Renal pelvis (tissue), 12 donors: Measurements from ENCODE around the gene MBP. TPM values are rescaled to one million over a fixed set of nuclear protein-coding genes. Genes with fewer than 3 reads are reported as not detected.

ENCODE experiments used
- DNase-seq: peaks from one replicate; pipeline ENCODE4 v3.0.0-alpha.2; 2013
- long read RNA-seq, 16 experiments: transcript quantifications; one replicate each; lab custom pipeline, GENCODE V29; 2026
- polyA plus RNA-seq, 3 donors: library from polyadenylated mRNA; unstranded; fragments of 120-200 nt; gene quantifications; one replicate each; pipeline ENCODE4 v1.2.1, GENCODE V29; 2013; ENCODE audit not compliant: insufficient read length in 3 of 3

Gene MBP
- polyA plus RNA-seq = 10 to 100 TPM; 18.5 to 20.4 (median 19.7) TPM
- long read RNA-seq, donor 1, full-length matches to known transcripts = 10 of 10 reads
- long read RNA-seq, donor 1, partial matches to known transcripts = 0 of 10 reads
- long read RNA-seq, donor 1, other reads (novel, unspliced or antisense) = 0 of 10 reads
- long read RNA-seq, donor 2, full-length matches to known transcripts = 6 of 6 reads
- long read RNA-seq, donor 2, partial matches to known transcripts = 0 of 6 reads
- long read RNA-seq, donor 2, other reads (novel, unspliced or antisense) = 0 of 6 reads
- long read RNA-seq, donor 3, full-length matches to known transcripts = 6 of 6 reads
- long read RNA-seq, donor 3, partial matches to known transcripts = 0 of 6 reads
- long read RNA-seq, donor 3, other reads (novel, unspliced or antisense) = 0 of 6 reads
- long read RNA-seq, donor 4, full-length matches to known transcripts = 11 of 11 reads
- long read RNA-seq, donor 4, partial matches to known transcripts = 0 of 11 reads
- long read RNA-seq, donor 4, other reads (novel, unspliced or antisense) = 0 of 11 reads
- long read RNA-seq, donor 5, full-length matches to known transcripts = 2 of 2 reads
- long read RNA-seq, donor 5, partial matches to known transcripts = 0 of 2 reads
- long read RNA-seq, donor 5, other reads (novel, unspliced or antisense) = 0 of 2 reads
- long read RNA-seq, donor 6, full-length matches to known transcripts = 7 of 7 reads
- long read RNA-seq, donor 6, partial matches to known transcripts = 0 of 7 reads
- long read RNA-seq, donor 6, other reads (novel, unspliced or antisense) = 0 of 7 reads
- long read RNA-seq, donor 7, full-length matches to known transcripts = 12 of 12 reads
- long read RNA-seq, donor 7, partial matches to known transcripts = 0 of 12 reads
- long read RNA-seq, donor 7, other reads (novel, unspliced or antisense) = 0 of 12 reads
- long read RNA-seq, donor 8, full-length matches to known transcripts = 3 of 3 reads
- long read RNA-seq, donor 8, partial matches to known transcripts = 0 of 3 reads
- long read RNA-seq, donor 8, other reads (novel, unspliced or antisense) = 0 of 3 reads
- long read RNA-seq, donor 9, full-length matches to known transcripts = 10 of 10 reads
- long read RNA-seq, donor 9, partial matches to known transcripts = 0 of 10 reads
- long read RNA-seq, donor 9, other reads (novel, unspliced or antisense) = 0 of 10 reads
- long read RNA-seq, donor 10, full-length matches to known transcripts = 8 of 8 reads
- long read RNA-seq, donor 10, partial matches to known transcripts = 0 of 8 reads
- long read RNA-seq, donor 10, other reads (novel, unspliced or antisense) = 0 of 8 reads
- long read RNA-seq, donor 11, full-length matches to known transcripts = 4 of 4 reads
- long read RNA-seq, donor 11, partial matches to known transcripts = 0 of 4 reads
- long read RNA-seq, donor 11, other reads (novel, unspliced or antisense) = 0 of 4 reads
- long read RNA-seq, donor 12, full-length matches to known transcripts = 5 of 5 reads
- long read RNA-seq, donor 12, partial matches to known transcripts = 0 of 5 reads
- long read RNA-seq, donor 12, other reads (novel, unspliced or antisense) = 0 of 5 reads
- long read RNA-seq, donor 13, full-length matches to known transcripts = 8 of 8 reads
- long read RNA-seq, donor 13, partial matches to known transcripts = 0 of 8 reads
- long read RNA-seq, donor 13, other reads (novel, unspliced or antisense) = 0 of 8 reads
- long read RNA-seq, donor 14 = 0 reads
- long read RNA-seq, donor 15 = 0 reads
- long read RNA-seq, donor 16, full-length matches to known transcripts = 6 of 6 reads
- long read RNA-seq, donor 16, partial matches to known transcripts = 0 of 6 reads
- long read RNA-seq, donor 16, other reads (novel, unspliced or antisense) = 0 of 6 reads

DNA sequence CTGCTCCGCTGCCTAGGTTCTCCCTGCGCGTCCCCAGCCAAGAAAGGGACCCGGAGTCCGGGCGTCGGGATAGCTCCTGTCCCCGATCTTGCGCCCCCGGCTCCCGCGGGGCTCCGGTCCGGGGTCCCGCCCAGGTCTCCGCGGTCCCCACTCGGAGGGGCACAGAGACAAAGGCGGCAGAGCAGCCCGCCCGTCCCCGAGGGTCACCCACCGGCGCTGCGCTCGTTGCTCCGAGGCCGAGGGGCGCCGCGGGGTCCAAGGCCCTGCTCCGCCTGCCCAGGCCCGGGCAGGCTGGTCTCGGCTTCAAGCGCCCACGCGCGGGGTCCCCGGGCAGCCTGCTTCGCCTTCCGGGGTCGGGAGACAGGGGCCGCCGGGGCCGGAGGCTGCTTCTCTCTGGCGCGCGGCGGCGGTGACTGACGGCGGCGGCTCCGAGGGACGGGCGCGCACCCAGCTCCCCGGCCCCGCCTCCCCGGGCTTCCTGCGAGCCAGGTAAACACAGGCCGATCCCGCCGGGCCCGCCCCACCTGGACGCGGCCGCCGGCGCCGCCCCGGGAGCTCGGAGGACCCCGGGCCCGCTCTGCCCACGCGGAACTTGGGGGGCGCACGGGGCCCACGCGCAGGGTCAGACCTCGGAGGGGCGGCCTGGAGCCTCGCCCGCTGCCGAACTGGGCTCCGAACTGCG is at the start of gene MBP:
Gene MBP (minus strand): TSS at position 415 of the 682 bp plus-strand sequence. CDS start 27,522 bp downstream, outside the sequence.
- DNase-seq = no peak

DNA sequence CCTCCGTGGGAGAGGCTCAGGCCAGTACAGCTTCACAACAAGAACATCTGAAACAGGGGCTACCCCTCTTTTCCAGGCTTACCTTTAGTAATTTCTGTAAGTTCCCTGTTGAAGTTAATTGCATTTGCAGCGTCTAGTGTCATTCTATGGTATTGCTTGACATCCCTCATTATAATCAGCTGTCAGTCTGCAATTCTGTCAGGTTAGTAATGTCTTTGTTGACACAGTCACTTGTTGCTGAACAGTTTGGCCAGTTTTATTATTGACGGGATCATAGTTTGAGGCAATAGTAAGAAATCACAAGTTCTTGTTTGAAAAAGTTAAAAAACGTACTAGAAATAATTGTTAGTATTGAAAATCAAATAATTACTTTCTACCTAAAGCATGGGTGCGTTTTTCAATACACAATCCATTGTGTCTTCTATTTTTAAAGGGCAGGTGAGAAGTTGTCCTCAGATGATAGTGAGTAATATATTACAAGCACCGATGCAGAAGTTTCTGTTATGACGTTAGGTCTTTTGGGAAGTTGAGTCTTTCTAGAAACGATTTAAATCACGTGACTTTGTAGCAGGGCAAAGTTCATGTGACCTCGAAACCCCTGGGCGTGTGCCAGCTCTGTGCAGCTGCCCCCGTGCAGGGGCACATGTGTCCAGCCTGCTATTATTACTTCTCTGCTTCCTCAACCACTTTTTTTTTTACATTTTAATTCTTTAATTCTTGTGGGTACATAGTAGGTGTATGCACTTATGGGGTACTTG is 49.5 kb upstream of the MBP start:
- DNase-seq = no peak

DNA sequence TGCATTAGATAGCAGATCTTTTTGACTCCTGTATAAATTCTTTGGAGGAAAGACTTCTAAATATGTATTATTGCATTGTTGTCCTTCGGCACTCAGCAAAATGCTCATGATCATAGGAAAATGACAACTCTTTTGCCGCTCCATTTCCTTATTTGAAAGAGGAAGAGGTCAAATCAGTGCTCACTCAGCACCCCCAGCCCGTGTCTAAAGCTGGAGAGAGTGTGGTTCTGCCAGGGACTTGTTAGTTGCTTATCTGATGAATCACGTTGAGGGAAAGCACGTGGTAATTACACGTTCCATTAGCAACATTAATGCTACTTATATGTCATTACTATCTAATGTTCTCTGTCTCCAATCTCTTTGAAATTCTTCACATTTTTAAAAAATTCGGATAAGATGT is 46.0 kb upstream of the MBP start:
- DNase-seq = no peak

DNA sequence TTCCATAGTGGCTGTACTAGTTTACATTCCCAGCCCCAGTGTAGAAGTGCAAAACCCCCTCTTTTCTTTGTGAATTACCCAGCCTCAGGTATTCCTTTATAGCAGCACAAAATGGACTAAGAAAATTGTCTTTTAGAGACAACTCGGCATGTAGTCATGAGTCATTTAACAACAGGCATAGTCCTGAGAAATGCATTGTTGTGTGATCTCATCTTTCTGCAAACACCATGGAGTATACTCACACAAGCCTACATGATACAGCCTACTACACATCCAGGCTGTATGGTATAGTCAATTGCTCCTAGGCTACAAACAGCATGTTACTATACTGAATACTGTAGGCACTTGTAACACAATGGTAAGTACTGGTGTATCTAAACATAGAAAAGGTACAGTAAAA is 44.4 kb upstream of the MBP start:
- no peak for DNase-seq

DNA sequence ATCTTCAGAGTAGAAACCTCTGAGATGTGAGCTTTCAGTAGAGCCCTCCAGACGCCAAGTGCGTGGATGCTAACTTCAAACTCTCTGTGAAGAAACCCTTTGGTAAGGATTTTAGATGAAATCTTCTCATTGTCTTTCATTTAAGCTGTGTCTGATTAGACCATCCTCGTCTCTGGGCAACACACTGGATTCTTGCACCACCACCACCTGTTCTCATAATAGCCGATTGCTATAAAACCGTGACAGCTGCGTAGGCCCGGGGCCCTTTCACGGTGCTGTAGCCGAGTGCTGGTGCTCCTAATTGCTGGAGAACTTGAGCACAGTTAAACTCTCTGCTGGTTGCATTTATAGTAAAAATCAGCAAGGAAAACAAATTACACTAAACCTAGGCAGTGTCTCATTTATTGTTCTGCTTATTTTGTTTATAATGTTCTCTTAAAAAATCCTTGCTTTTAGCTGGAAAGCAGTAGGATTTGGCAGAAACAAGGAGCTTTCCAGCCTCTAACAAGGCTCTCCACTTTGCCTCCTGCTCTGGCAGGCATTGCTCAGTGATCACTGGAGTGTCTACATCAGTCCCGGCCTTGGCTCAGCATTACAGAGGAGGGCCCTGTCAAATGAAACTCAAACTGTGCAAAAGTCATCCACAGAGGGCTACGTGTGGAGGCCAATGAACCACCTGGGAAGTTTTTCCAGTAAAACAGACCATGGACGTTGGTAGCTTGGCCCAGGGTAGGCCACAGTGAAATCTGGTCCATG is 40.9 kb upstream of the MBP start:
- DNase-seq = no peak

DNA sequence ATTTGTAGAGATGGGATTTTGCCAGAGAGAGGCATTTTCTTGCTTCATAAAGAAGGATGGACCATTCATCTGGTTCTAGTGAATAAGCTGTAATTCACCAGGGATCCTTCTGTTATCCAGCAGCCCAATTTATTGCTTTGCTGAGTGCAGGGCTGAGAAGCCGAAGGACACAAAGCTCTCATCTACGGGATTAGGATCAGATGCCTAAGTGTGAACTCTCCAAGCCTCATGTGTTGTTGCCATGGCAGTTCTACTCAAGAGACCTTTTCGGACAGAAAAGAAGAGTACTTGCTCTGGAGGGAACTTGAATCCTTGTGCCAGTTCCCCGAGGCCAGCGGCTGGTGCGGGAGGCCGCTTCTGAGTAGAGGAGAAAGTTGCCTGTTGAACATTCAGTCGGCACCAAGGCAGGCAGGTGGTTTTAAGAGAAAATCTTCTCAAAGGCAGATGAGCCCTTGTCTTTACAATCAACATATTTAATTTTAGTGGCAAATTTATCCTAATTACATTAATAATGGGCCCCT is 38.4 kb upstream of the MBP start:
- no peak for DNase-seq

DNA sequence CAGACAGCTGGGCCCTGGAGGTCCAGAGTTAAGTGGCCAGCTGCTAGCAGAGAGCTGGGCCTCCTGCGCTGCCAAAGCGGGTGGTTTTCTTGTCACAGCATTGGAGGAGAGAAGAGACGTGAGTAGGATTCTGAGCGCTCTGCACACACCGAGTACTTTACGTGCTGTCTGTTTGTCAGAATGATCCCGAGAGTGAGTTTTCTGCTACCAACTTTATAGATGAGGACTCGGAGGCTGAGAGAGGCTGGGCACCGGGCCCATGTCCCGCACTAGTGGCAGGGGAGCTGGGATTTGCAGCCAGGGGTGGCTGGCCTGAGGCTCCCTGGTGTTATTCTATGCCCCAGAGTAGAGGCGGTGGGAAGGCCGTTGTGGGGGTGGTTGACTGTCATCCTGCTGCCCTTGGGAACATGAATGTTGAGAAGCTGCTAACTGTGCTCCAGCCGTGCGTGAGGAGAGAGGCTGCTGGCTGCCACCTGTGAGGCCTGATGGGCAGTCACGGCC is 36.3 kb upstream of the MBP start:
- no peak for DNase-seq

DNA sequence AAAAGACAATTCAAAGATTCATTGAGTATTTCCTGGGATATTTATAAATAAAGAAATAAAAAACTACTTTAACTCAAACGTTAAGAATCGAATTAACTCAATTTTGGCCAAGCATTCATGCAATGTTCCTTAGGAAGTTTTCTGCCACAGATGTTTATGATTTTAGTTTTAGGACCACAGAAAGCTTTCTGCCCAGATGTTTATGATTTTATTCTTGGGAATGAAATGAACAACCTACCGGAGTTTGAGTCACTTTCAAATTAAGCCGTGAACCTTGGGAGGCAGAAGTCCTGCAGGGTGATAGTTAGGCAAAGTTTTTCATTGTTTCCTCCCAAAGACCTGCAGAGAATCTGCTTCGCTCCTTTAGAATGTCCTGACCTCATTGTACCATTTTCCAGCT is 34.7 kb upstream of the MBP start:
- DNase-seq = no peak

DNA sequence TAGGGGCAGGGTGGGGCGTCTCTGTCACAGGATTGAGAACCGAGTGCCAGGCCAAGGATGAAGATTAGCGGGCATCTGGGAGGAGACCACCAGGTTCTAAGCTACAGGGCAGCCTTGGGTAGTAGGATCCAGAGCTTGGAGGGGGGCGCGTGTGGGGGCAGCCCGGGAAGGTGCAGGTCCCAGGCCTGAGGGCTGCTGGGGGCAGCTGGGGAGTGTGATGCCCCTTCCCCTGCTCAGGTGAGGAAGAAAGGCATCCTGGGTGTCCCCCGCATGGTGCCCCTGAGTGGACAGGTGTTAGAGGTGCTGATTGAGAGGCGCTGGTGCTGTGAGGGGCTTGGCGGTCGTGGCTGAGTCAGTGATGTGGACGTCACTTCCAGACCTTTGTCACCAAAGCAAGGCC is 33.9 kb upstream of the MBP start:
- DNase-seq = no peak

DNA sequence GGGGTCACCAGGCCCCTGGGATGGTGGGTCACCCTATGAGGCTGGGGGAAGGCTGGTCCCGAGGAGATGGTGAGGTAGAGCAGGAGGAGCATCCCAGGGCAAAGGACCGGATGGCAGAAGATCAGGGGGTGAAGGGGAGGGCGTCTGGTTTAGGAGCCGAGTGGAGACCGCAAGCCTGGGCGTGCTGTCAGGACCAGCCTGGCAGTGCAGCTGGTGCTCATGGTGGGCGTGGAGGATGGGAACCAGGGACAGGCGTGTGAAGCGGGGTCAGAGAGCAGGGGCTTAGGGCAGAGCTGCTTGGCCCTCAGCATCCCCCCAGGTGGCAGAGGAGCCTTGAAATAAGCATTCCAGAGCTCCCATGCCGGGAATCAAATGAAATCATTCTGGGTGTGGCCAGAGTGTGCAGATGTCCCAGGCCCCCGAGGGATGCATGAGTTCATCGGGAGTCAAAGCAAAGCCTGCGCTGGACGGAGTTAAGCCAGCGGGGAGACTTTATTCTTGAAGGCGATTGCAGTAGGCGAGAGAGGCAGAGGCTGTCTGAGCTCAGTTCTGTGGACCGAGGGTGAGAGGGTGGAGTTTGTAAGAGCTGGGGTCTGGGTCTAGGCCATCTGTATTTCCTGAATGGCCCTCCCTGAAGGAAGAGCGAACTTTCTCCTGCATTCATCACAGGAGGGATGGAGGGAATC is 33.1 kb upstream of the MBP start:
- DNase-seq = no peak

DNA sequence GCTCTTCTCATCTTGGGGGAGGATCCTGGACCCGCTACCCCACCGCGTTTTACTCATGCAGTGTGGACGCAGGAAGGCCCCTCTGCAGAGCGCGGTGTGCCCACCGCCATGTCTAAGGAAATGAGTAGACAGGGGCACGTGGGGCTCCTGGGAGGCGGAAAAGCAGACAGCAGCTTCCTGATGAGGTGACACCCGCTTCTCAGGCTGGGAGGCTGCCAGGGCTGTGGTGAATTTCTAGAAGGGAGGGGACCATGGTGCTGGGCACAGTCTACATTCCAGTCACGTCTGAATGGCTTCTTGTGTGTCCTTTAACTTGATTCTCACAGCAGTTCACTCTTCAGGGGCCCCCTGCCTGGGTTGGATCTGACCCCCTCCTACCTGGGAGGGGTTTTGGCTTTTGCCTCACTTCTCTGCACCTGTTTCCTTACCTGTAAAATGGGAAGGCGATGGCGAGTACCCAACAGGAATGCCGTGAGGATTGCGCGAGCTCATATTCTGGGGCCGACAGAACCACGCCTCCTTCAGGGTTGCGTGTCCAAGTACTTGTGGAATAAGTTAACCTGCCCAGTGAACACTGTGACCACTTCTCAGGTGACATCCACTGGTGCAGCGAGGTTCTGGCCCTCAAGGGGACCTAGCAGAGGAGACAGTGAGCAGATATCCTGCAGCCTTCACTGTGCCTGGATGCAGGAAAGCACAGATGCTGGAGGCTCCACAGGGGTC is 32.3 kb upstream of the MBP start:
- no peak for DNase-seq

DNA sequence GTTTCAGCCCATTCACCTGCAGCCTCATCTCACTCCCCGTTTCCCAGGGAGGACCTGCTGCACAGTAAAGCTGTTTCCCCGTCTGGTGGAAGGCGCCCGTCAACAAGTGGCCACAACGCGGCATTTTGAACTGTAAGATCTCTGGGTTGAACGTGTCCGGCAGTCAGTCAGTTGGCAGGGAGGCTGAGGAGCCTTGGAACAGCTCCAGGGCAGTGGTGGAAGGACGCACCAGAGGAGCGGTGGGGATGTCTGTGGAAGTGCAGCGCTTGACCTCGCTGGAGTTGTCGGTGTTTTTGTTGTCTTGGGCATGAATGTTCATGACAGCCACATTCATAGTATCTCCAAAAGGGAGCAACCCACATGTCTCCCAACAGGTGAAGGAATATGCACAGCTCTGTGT is 31.4 kb upstream of the MBP start:
- no peak for DNase-seq

DNA sequence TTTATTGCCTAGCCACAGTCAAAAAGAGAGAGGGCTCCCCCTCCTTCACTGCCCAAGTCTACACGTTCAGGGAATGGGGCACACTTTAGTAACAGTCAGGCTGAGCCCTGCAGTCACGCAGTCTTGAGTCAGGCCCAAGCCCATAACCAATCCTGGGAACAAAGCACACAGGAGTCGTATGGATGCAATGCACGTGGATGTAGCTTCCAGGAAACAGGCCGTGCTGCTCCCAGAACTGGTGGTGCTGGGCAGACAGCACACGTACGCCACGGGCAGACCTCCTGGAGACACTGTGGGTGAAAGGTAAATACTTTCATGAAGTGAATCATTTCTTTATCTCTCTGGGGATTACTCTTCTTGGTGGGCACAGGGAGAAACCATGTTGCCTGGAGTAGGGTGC is 30.0 kb upstream of the MBP start:
- DNase-seq = no peak

DNA sequence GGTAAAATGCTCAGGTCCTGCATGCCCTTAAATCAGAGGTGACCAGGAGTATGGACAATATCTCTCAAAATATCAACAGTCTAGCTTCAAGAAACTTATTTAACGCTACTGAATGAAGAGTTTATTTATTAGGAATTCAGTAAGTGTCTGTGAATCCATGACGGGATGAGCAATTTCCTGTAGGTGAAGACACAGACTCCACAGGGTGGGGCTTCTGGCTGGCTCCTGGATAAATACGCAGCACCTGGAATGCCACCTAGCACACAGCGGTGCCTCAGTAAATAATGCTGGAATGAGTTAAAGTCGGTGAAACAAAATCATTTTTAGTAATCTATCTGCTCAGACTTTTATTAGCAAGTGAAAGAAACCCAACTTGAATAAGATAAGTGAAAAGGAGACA is 29.4 kb upstream of the MBP start:
- DNase-seq = no peak

DNA sequence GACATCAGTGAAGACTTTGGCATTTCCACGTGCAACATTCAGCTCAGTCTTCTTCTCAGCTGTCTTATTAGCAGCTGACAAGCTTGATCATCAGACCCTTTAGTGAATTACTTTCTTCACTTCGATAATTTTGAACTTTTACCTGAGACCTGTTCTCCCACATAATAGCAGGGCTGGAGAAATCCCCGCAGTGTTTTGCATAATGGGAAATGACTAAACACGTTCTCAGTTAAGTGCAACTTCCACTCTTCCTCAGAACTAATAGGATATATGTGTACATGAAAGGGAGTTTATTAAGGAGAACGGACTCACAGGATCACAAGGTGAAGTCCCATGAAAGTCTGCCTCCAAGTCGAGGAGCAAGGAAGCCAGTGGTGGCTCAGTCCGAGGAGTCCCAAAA is 28.8 kb upstream of the MBP start:
- DNase-seq = no peak

DNA sequence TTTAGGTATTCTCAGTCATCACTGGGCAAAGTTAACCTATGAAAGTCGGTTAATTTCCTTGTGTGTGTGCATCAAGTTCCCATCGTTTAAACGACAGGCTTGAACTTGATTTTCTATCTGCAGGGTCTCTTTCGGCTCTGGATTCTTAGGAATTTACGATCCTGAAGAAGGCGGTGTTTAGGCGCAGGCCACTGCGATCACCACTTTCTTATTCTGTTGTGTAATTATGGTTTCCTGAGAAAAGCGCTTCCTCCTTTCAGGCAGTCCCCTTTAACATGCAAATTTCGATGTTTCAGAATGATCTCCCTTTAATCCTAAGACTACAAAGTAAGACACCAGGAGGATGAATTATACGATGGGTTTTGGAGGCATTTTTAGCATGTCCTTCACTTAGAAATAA is 27.9 kb upstream of the MBP start:
- DNase-seq = no peak

DNA sequence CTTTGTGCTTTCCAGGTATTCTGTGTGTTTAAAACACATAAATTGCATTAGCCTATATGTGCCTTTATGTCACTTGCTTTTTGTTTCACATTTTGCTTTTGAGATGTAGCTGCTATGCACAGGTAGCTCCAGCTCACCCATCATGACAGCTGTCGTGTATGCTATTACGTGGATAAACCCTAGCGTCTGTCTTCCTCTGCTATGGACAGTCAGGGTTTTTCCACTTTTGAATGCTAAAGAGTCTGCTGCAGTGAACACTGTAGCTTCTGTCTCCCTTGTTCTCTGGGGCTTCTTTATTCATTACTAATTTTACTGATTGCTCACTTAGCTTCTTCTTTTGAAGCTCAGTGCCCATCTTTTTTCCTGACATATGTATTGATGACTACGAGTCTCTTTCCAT is 24.7 kb upstream of the MBP start:
- DNase-seq = no peak
